HG03520 (cell line): ENCODE data around the gene DNAJA2.
"Not testable (repeated sequence)": the region's sequence is repeated elsewhere in the genome, so short reads cannot be mapped to it uniquely, and the experiment has no call there.

Experiments
- ATAC-seq: cut with Tn5 transposase; IDR thresholded peaks from one replicate; pipeline ENCODE4 v1.9.1; 2021; ENCODE audit warnings: mild to moderate bottlenecking, moderate library complexity; ENCODE audit not compliant: unreplicated experiment

Gene DNAJA2

GRCh38 chr16:46973207-46973995, at the start of gene DNAJA2:
TSS of gene DNAJA2 (minus strand) at chr16:46973674. CDS start at chr16:46973572, 102 bp downstream.
- ATAC-seq, result peak; percentile 79

- no peak for ATAC-seq
Measured at GRCh38 chr16:47019568-47019967, 46.1 kb upstream of the DNAJA2 start.

- ATAC-seq, result peak; percentile 100
Measured at GRCh38 chr16:47018223-47018891, 44.9 kb upstream of the DNAJA2 start.

- ATAC-seq, result no peak
Measured at GRCh38 chr16:47017636-47018035, 44.2 kb upstream of the DNAJA2 start.

GRCh38 chr16:47016700-47017133, 43.2 kb upstream of the DNAJA2 start:
- ATAC-seq, result no peak

- no peak for ATAC-seq
Measured at GRCh38 chr16:47013910-47014309, 40.4 kb upstream of the DNAJA2 start.

GRCh38 chr16:47013172-47013571, 39.7 kb upstream of the DNAJA2 start:
- no peak for ATAC-seq

GRCh38 chr16:47010812-47011211, 37.3 kb upstream of the DNAJA2 start:
- ATAC-seq, result not testable (repeated sequence)

- no peak for ATAC-seq
Measured at GRCh38 chr16:47008612-47009011, 35.1 kb upstream of the DNAJA2 start.

- ATAC-seq, result no peak
Measured at GRCh38 chr16:47008174-47008573, 34.7 kb upstream of the DNAJA2 start.

- no peak for ATAC-seq
Measured at GRCh38 chr16:47004652-47005051, 31.2 kb upstream of the DNAJA2 start.

- ATAC-seq, result not testable (repeated sequence)
Measured at GRCh38 chr16:47000066-47000465, 26.6 kb upstream of the DNAJA2 start.

- ATAC-seq, result no peak
Measured at GRCh38 chr16:46997844-46998243, 24.4 kb upstream of the DNAJA2 start.

- no peak for ATAC-seq
Measured at GRCh38 chr16:46996952-46997458, 23.5 kb upstream of the DNAJA2 start.

GRCh38 chr16:46996391-46996790, 22.9 kb upstream of the DNAJA2 start:
- no peak for ATAC-seq

- no peak for ATAC-seq
Measured at GRCh38 chr16:46991729-46992704, 18.5 kb upstream of the DNAJA2 start.

GRCh38 chr16:46986896-46987295, 13.4 kb upstream of the DNAJA2 start:
- no peak for ATAC-seq

GRCh38 chr16:46986438-46986837, 13.0 kb upstream of the DNAJA2 start:
- no peak for ATAC-seq

GRCh38 chr16:46982335-46982734, 8.9 kb upstream of the DNAJA2 start:
- no peak for ATAC-seq

- ATAC-seq, result no peak
Measured at GRCh38 chr16:46980926-46981325, 7.5 kb upstream of the DNAJA2 start.

GRCh38 chr16:46976550-46976949, 3.1 kb upstream of the DNAJA2 start:
- no peak for ATAC-seq
